ENCODE results near the gene CFAP45. TPM values are rescaled to one million over a fixed set of nuclear protein-coding genes. Genes with fewer than 3 reads are reported as not detected.
A peak's percentile ranks its signal among the peaks of the same experiment; 100 is the strongest.

Gene CFAP45
- total RNA-seq, 1 donor from 2014 or later, result 1.8 TPM

DNA sequence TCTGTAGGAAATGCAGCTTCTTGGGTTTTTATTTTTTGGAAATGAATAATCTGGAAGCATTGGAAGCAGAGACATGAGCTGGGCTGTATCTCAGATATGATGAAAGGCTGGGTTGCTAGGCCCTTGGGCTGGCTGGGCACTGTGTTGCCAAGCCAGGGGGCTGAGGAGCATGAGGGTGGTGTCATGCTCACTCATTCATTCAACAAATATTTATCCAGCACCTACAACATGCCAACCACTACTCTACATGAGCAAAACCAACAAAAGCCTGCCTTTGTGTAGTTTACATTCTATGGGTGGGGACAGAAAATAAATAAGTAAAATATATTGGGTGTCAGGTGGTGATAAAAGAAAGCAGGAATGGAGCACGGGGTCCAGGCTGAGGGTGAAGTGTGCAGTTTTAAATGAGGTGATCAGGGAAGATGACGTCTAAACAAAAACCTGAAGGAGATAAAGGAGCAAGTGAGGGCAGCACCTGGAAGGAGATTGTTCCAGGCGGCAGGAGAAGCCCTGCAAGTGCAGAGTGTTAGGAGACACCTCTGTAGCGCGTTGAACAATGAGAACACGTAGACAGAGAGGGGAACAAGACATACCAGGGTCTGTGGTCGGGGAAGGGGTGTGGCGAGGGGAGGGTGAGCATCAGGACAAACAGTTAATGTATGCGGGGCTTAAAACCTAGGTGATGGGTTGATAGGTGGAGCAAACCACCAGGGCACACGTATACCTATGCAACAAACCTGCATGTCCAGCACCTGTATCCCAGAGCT lies 14.5 kb upstream of the CFAP45 start:
- H3K27ac Mint-ChIP-seq, result peak overlapping the region; percentile 27
- no peak overlapping the region for H3K4me3 Mint-ChIP-seq
- no peaks in the 10 kb centered on the region for H3K9me3 Mint-ChIP-seq
- intact Hi-C loops (cut with micrococcal nuclease), result no loop called here
- ChIA-PET CTCF (no interaction called here), POLR2A (no interaction called here)
- no peak for ATAC-seq (ENCODE audit: low read depth)
- H3K27me3 Mint-ChIP-seq, result no peaks in the 10 kb centered on the region
- peaks cover 43% of the 10 kb centered on the region for H3K36me3 Mint-ChIP-seq (ENCODE audit: low read depth)
- TF ChIP-seq, protein P1, sequence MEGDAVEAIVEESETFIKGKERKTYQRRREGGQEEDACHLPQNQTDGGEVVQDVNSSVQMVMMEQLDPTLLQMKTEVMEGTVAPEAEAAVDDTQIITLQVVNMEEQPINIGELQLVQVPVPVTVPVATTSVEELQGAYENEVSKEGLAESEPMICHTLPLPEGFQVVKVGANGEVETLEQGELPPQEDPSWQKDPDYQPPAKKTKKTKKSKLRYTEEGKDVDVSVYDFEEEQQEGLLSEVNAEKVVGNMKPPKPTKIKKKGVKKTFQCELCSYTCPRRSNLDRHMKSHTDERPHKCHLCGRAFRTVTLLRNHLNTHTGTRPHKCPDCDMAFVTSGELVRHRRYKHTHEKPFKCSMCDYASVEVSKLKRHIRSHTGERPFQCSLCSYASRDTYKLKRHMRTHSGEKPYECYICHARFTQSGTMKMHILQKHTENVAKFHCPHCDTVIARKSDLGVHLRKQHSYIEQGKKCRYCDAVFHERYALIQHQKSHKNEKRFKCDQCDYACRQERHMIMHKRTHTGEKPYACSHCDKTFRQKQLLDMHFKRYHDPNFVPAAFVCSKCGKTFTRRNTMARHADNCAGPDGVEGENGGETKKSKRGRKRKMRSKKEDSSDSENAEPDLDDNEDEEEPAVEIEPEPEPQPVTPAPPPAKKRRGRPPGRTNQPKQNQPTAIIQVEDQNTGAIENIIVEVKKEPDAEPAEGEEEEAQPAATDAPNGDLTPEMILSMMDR (IDR thresholded peaks at IDR 0.05), result no peak
- no peak for DNase-seq
- peaks cover 70% of the 10 kb centered on the region for H3K4me1 Mint-ChIP-seq

DNA sequence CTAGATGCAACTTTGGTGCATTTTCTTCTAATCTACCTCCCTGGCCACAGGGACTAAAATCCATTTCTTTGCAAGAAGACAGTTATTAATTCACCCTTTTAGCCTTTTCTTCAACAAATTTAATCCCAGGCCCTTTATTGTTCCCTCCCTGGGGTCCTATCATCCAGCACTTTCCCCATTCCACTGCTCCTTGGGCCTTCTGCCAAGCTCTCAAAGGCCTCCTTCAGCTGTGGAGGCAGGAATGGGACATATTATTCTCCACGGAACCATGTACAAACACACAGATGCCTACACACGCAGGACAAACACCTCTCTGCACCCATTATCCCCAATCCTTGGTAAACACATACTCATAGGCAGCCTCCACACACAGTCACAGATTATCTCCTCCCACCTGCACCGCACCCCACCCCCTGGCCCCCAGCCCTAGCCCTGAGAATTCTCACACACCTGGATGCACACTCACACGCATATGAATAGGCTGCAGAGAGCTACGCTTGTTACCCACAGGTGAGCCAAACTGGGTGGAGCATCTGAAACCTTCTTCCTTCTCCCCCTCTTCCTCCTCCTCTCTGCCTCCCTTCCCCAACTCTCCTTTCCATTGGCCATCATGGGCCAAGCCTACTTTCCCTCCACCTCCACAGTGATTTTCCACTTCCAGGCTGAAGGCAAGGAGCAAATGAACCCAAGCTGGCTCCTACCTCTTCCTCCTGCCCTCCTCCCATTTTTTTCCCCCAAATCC lies 13.7 kb upstream of the CFAP45 start:
- intact Hi-C loops (cut with micrococcal nuclease), result no loop called here
- H3K4me3 Mint-ChIP-seq, result no peak overlapping the region
- ATAC-seq (ENCODE audit: low read depth) (no peak), DNase-seq (no peak)
- ChIA-PET CTCF (no interaction called here), POLR2A (no interaction called here)
- no peaks in the 10 kb centered on the region for H3K9me3 Mint-ChIP-seq
- TF ChIP-seq, protein P1 (IDR thresholded peaks at IDR 0.05), result no peak
- peaks cover 63% of the 10 kb centered on the region for H3K4me1 Mint-ChIP-seq
- H3K27me3 Mint-ChIP-seq, result no peaks in the 10 kb centered on the region
- peak overlapping the region; percentile 94 for H3K27ac Mint-ChIP-seq
- peaks cover 35% of the 10 kb centered on the region for H3K36me3 Mint-ChIP-seq (ENCODE audit: low read depth)

DNA sequence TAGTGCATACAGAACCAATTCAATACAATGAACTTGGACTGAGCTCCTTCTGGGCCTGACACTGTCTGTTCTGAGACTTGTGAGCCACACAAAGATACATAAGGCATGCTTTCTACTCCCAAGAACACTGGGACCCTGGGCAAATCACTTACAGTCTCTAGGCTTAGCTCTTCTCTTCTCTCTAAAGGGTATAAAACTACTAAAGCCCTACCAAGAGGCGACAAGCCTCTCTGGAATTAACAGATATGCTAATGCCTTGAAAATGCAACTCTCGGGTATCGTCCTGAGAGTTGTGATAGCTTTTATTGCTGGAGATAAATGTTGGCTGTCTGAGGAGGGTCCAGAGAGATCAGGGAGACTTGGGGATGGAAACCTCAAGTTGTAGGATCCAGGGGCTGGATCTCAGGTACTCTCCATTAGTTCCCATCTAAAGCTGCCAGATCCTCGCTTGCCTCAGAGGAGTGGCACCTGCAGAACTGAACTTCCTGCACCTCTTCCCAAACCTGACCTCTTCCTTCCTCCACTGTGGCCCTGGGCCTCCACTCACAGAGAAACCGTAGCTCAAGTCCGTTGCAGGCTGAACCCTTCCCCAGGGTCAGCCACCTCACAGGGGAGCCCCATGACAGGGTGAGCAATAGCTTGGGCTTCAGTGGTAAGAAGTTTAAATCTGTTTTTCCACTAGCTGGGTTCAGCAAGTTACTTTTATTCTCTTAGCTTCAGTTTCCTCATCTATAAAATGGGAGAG lies 11.5 kb upstream of the CFAP45 start:
- DNase-seq (no peak), ATAC-seq (ENCODE audit: low read depth) (no peak)
- Mint-ChIP-seq H3K9me3 (no peaks in the 10 kb centered on the region), H3K4me1 (peaks cover 50% of the 10 kb centered on the region), H3K27me3 (no peaks in the 10 kb centered on the region), H3K4me3 (no peak overlapping the region), H3K27ac (peak overlapping the region; percentile 94), H3K36me3 (ENCODE audit: low read depth) (peaks cover 15% of the 10 kb centered on the region)
- ChIA-PET POLR2A (interaction anchor here (0.6 kb wide), 1 partner anchor 1794 kb away, joined by 3 read pairs; no protein-coding TSS in a partner anchor), CTCF (interaction anchor here (1.2 kb wide), 1 partner anchor 13 kb away, joined by 5 read pairs; the partner anchor contains the start of gene TAGLN2)
- TF ChIP-seq, protein P1 (IDR thresholded peaks at IDR 0.05), result no peak
- intact Hi-C loops (cut with micrococcal nuclease), result no loop called here

DNA sequence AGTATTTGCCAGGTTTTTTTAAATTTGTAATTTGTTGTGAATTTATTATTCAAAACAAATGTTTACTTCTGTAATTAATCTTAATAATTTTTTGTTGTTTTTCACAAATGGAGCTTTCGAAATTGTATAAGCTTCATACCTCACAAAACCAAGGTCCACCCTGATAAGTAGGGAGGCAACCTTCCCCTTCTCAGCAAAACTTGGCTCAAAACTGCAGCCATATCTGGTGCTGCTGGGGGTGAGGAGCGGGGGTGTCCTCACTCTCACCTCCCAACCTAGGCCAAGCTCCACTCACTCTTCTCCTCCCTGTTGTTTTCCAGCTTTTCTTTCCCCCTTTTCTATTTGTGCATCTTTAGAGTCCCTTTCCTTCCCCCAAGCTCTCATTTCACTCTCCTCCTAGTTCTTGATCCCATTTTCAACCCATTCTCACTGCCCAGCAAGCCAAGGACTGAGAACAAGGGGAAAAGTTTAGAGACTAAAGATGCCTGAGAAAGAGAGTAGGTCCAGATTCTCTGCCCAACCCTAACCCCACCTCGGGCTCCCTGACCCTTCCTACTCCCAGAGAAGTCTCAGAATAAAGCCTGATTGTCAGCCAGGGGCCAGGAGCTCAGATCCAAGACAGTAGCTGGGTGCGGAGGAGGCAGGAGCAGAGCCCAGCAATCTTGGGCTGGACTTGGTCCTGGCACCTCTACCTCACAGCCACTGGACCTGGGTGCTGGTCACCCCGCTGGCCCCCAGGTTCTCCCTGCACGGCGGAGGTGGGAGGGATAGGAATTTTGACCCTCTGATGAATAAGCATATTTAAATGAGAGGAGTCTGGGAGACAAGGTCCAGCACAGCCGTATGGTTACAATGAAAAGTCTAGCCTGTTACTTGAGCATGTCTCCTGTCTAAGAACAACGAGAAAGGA lies 8.3 kb upstream of the CFAP45 start:
- Mint-ChIP-seq H3K36me3 (ENCODE audit: low read depth) (no peaks in the 10 kb centered on the region), H3K4me3 (no peak overlapping the region), H3K27ac (peak overlapping the region; percentile 31), H3K9me3 (no peaks in the 10 kb centered on the region), H3K27me3 (no peaks in the 10 kb centered on the region), H3K4me1 (peaks cover 36% of the 10 kb centered on the region)
- DNase-seq (no peak), ATAC-seq (ENCODE audit: low read depth) (no peak)
- intact Hi-C loops (cut with micrococcal nuclease), result no loop called here
- CTCF ChIA-PET, result interaction anchor here (1.0 to 1.9 kb wide), 3 partner anchors 15 to 110 kb away, joined by 3 to 5 read pairs (median 3); no protein-coding TSS in a partner anchor
- POLR2A ChIA-PET, result no interaction called here
- TF ChIP-seq, protein P1 (IDR thresholded peaks at IDR 0.05), result no peak
